K562 (cell line): ENCODE data around the gene CBX1.

Source experiments
- EZH2 ChIP-seq: IDR thresholded peaks from 2 replicates; pipeline ENCODE4 v1.6.1; 2012; ENCODE audit warnings: low read depth, mild to moderate bottlenecking, inconsistent platforms, low read length, borderline replicate concordance
- FOXA1 ChIP-seq: fragments of 450-650 bp; IDR thresholded peaks from 2 replicates; pipeline ENCODE4 v1.6.1; 2016; ENCODE audit warnings: mild to moderate bottlenecking, borderline replicate concordance
- HDAC2 ChIP-seq: fragments of 450-650 bp; IDR thresholded peaks from 2 replicates; pipeline ENCODE4 v1.6.1; 2016; ENCODE audit warnings: mild to moderate bottlenecking
- KDM5B ChIP-seq: fragments of 200-600 bp; sonication (generic); IDR thresholded peaks from 2 replicates; pipeline ENCODE4 v1.6.1; 2012; ENCODE audit warnings: low read depth, mild to moderate bottlenecking, moderate library complexity, low read length, control low read depth, inconsistent platforms; ENCODE audit not compliant: insufficient replicate concordance
- NR2C1 ChIP-seq, 2 experiments: fragments of 450-650 bp; IDR thresholded peaks; 2 replicates each; pipeline ENCODE4 v1.6.1; 2017; ENCODE audit warnings: mild to moderate bottlenecking in 2 of 2, antibody characterized with exemption in 1 of 2, inconsistent platforms in 1 of 2, missing compliant biosample characterization in 1 of 2, missing genetic modification characterization in 1 of 2
- POLR2A ChIP-seq: fragments of 450-650 bp; conservative IDR thresholded peaks from 2 replicates; pipeline ENCODE4 v1.6.1; 2016
- POLR2AphosphoS5 ChIP-seq: IDR thresholded peaks from 2 replicates; pipeline ENCODE4 v1.6.1; 2011; ENCODE audit warnings: mild to moderate bottlenecking, low read depth, low read length, moderate library complexity; ENCODE audit not compliant: control insufficient read depth, insufficient read depth
- SRF ChIP-seq, 2 experiments: fragments of 250-450, 450-650 bp in 1 of 2; sonication (Bioruptor Pico) in 1 of 2; sonication (generic) in 1 of 2; formaldehyde crosslinking; IDR thresholded peaks; 2 replicates each; pipeline versions ENCODE4 v1.5.0 to v1.5.1; 2020 to 2022; ENCODE audit warnings: mild to moderate bottlenecking in 1 of 2, missing genetic modification reagents in 1 of 2
- YY1 ChIP-seq, 3 experiments: IDR thresholded peaks; 2 replicates each; pipeline ENCODE4 v1.6.1; 2011; ENCODE audit warnings: low read length in 2 of 3, mild to moderate bottlenecking in 2 of 3, moderate library complexity in 2 of 3, borderline replicate concordance in 1 of 3, control low read depth in 1 of 3, low read depth in 1 of 3; ENCODE audit not compliant: insufficient read depth in 3 of 3, insufficient replicate concordance in 2 of 3, control insufficient read depth in 1 of 3, insufficient read length in 1 of 3; ENCODE audit errors: extremely low read depth in 1 of 3
- ZBTB1 ChIP-seq: sonication (generic); formaldehyde crosslinking; IDR thresholded peaks from 2 replicates; pipeline ENCODE4 v1.8.1; 2023; ENCODE audit warnings: missing genetic modification reagents, low read depth, mild to moderate bottlenecking, borderline replicate concordance
- ZNF23 ChIP-seq: fragments of 250-450 bp; sonication (Bioruptor Pico); IDR thresholded peaks from 2 replicates; pipeline ENCODE4 v1.4.0; 2020; ENCODE audit warnings: mild to moderate bottlenecking
- TF ChIP-seq, protein P1 (sequence below), 3 experiments: IDR thresholded peaks in 2 of 3; conservative IDR thresholded peaks in 1 of 3; 2 replicates each; pipeline ENCODE4 v1.5.1; 2011 to 2012; ENCODE audit warnings: low read length in 3 of 3, mild to moderate bottlenecking in 3 of 3, control low read depth in 2 of 3, improper control_type of control experiment in 1 of 3, inconsistent platforms in 1 of 3, low read depth in 1 of 3, mixed read lengths in 1 of 3, moderate library complexity in 1 of 3; ENCODE audit not compliant: insufficient read depth in 2 of 3
- TF ChIP-seq, protein P2 (sequence below): sonication (generic); formaldehyde crosslinking; IDR thresholded peaks from 2 replicates; pipeline ENCODE4 v1.8.1; 2023; ENCODE audit warnings: mild to moderate bottlenecking, missing genetic modification reagents

DNA sequence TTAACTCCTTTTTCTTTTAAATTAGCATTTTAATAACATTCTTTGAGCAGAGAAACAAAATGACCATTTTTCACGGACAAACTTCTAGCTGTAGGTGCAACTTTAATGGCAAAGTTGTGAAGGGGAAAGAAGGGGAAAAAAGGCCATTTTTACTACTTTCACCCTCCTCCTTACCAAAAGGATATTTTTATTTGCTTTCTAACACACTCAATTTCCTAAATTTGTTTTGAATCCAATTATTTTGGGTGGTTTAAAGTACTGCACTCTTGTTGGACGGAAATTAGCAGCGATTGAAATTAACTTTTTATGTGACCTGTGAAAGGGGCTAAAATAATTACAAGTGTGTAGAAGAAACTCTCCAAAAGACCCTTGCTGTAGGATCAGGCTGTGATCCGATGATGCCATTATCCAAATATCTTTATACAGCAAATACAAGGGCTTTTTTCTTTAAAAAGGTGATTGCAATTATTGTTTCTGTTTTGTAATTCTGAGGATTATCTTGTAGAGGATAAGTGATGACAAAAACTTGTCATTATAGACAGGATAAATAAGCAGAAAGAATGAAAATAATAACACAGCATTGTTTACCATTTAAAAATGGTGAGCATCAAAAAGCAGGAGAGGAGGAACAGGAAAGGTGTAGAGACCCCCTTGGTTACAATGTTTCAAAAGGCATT is 48.6 kb upstream of the CBX1 start:
- TF ChIP-seq FOXA1: no peak
- no peak for TF ChIP-seq ZBTB1 (CRISPR knock-in tag)
- TF ChIP-seq, protein P1, sequence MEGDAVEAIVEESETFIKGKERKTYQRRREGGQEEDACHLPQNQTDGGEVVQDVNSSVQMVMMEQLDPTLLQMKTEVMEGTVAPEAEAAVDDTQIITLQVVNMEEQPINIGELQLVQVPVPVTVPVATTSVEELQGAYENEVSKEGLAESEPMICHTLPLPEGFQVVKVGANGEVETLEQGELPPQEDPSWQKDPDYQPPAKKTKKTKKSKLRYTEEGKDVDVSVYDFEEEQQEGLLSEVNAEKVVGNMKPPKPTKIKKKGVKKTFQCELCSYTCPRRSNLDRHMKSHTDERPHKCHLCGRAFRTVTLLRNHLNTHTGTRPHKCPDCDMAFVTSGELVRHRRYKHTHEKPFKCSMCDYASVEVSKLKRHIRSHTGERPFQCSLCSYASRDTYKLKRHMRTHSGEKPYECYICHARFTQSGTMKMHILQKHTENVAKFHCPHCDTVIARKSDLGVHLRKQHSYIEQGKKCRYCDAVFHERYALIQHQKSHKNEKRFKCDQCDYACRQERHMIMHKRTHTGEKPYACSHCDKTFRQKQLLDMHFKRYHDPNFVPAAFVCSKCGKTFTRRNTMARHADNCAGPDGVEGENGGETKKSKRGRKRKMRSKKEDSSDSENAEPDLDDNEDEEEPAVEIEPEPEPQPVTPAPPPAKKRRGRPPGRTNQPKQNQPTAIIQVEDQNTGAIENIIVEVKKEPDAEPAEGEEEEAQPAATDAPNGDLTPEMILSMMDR (IDR thresholded peaks at IDR 0.05 in 2 of 3, conservative IDR thresholded peaks at IDR 0.05 in 1 of 3; ENCODE audit: insufficient read depth in 2 of 3, low read depth in 1 of 3, low read length in 3 of 3): no peak
- no peak for TF ChIP-seq NR2C1 (IDR thresholded peaks at IDR 0.05)
- TF ChIP-seq NR2C1 (tag; IDR thresholded peaks at IDR 0.05): no peak
- TF ChIP-seq HDAC2: no peak
- TF ChIP-seq, protein P2, sequence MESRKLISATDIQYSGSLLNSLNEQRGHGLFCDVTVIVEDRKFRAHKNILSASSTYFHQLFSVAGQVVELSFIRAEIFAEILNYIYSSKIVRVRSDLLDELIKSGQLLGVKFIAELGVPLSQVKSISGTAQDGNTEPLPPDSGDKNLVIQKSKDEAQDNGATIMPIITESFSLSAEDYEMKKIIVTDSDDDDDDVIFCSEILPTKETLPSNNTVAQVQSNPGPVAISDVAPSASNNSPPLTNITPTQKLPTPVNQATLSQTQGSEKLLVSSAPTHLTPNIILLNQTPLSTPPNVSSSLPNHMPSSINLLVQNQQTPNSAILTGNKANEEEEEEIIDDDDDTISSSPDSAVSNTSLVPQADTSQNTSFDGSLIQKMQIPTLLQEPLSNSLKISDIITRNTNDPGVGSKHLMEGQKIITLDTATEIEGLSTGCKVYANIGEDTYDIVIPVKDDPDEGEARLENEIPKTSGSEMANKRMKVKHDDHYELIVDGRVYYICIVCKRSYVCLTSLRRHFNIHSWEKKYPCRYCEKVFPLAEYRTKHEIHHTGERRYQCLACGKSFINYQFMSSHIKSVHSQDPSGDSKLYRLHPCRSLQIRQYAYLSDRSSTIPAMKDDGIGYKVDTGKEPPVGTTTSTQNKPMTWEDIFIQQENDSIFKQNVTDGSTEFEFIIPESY (CRISPR knock-in tag): no peak
- no peak for TF ChIP-seq POLR2A
- TF ChIP-seq EZH2: no peak
- TF ChIP-seq KDM5B: no peak
- TF ChIP-seq SRF (CRISPR knock-in tag; IDR thresholded peaks at IDR 0.05): no peak
- TF ChIP-seq POLR2AphosphoS5: no peak
- TF ChIP-seq YY1 (IDR thresholded peaks at IDR 0.05; ENCODE audit: borderline replicate concordance in 1 of 3, control insufficient read depth in 1 of 3, extremely low read depth in 1 of 3, insufficient read depth in 3 of 3, insufficient read length in 1 of 3, insufficient replicate concordance in 2 of 3, low read depth in 1 of 3, low read length in 2 of 3): no peak
- no peak for TF ChIP-seq ZNF23 (CRISPR knock-in tag)
